Lung (tissue), 12 donors: ENCODE data around the gene SRP19. TPM values are rescaled to one million over a fixed set of nuclear protein-coding genes. Genes with fewer than 3 reads are reported as not detected.

Experiments used
- ATAC-seq: fragments of 200-7000 bp; cut with Tn5 transposase; one replicate; pipeline ENCODE4 v1.9.1; 2020; ENCODE audit warnings: moderate number of reproducible peaks; ENCODE audit not compliant: insufficient read depth, low FRiP score
- DNase-seq, 3 donors: peaks; one replicate each; pipeline ENCODE4 v3.0.0-alpha.2; 2013 to 2017
- H3K27ac ChIP-seq, 2 donors: one replicate each; pipeline ENCODE4 v1.5.1; 2013; ENCODE audit warnings: mild to moderate bottlenecking in 2 of 2, moderate library complexity in 2 of 2, control low read depth in 1 of 2, inconsistent platforms in 1 of 2, low read depth in 1 of 2, low read length in 1 of 2
- H3K27me3 ChIP-seq, 3 donors: one replicate each; pipeline ENCODE4 v1.5.1; 2013; ENCODE audit warnings: low read length in 2 of 3; ENCODE audit not compliant: control insufficient read depth in 3 of 3, insufficient read depth in 3 of 3
- H3K36me3 ChIP-seq, 4 donors: one replicate each; pipeline ENCODE4 v1.5.1; 2013; ENCODE audit warnings: low read length in 4 of 4, mild to moderate bottlenecking in 1 of 4, moderate library complexity in 1 of 4; ENCODE audit not compliant: control insufficient read depth in 4 of 4, insufficient read depth in 4 of 4
- H3K4me1 ChIP-seq, 5 donors: one replicate each; pipeline ENCODE4 v1.5.1; 2013; ENCODE audit warnings: low read length in 5 of 5, mild to moderate bottlenecking in 2 of 5, moderate library complexity in 1 of 5; ENCODE audit not compliant: control insufficient read depth in 5 of 5, insufficient read depth in 5 of 5
- H3K4me3 ChIP-seq: one replicate; pipeline ENCODE4 v1.5.1; 2013; ENCODE audit warnings: mild to moderate bottlenecking, control low read depth, moderate library complexity
- H3K9ac ChIP-seq, 2 donors: one replicate each; pipeline ENCODE4 v1.5.1; 2013; ENCODE audit warnings: low read length in 2 of 2, control low read depth in 1 of 2; ENCODE audit not compliant: insufficient read depth in 1 of 2
- H3K9me3 ChIP-seq, 4 donors: one replicate each; pipeline ENCODE4 v1.5.1; 2013; ENCODE audit warnings: low read length in 3 of 4, mild to moderate bottlenecking in 1 of 4, moderate library complexity in 1 of 4; ENCODE audit not compliant: control insufficient read depth in 4 of 4, insufficient read depth in 3 of 4
- CTCF ChIP-seq: IDR thresholded peaks from 2 replicates; pipeline ENCODE4 v1.5.1; 2012; ENCODE audit warnings: mild to moderate bottlenecking; ENCODE audit errors: control extremely low read depth, extremely low read depth
- WGBS, 2 donors: extraction: QIAGEN DNeasy Blood & Tissue Kit; methylation state at CpG; one replicate each; pipeline ENCODE4 v1.1.7; 2013; 5-methylcytosine and 5-hydroxymethylcytosine counted together
- polyA plus RNA-seq, 2 donors: library from polyadenylated mRNA; stranded (reverse); fragments of 200-250 nt; gene quantifications; one replicate each; pipeline ENCODE4 v1.2.1, GENCODE V29; 2013
- total RNA-seq, 2 donors: library from RNA; depleted of rRNA in 1 of 2; stranded (reverse); fragments of >200 nt in 1 of 2; gene quantifications; one replicate each; pipeline ENCODE4 v1.2.1, GENCODE V29; 2014 to 2021
- donor health status: control.
- donor health status: control.
- donor health status: Bipolar disorder and iron deficiency.
- donor health status: healthy.
- donor health status: DM: yes; HTN: yes; CAD: no.

SRP19 gene
- total and polyA plus RNA-seq, 4 donors = 30.3 to 81.0 (median 57.0) TPM

GRCh38 chr5:112822456-112822855 is 38.6 kb upstream of the SRP19 start:
- H3K4me3 ChIP-seq = no peak overlapping the region
- H3K9me3 ChIP-seq = no peaks in the 10 kb centered on the region
- TF ChIP-seq CTCF = no peak
- H3K27ac ChIP-seq = no peak overlapping the region
- H3K36me3 ChIP-seq = peaks cover 9 to 31% (median 21%) of the 10 kb centered on the region in 4 donors
- H3K9ac ChIP-seq = no peak overlapping the region
- no peaks in the 10 kb centered on the region for H3K4me1 ChIP-seq
- no peak for ATAC-seq
- no peak for DNase-seq
- no peaks in the 10 kb centered on the region for H3K27me3 ChIP-seq
- WGBS, 2 donors = 74 to 98% methylated on average over 4 of the region's 4 CpGs

- no peak overlapping the region for H3K27ac ChIP-seq
- no peak for TF ChIP-seq CTCF
- DNase-seq (no peak), ATAC-seq (no peak)
- H3K9me3 ChIP-seq = no peaks in the 10 kb centered on the region
- peaks cover 13 to 33% (median 24%) of the 10 kb centered on the region in 4 donors for H3K36me3 ChIP-seq
- H3K27me3 ChIP-seq = no peaks in the 10 kb centered on the region
- H3K9ac ChIP-seq = no peak overlapping the region
- WGBS, 2 donors = 78 to 84% methylated on average over 2 of the region's 2 CpGs
- no peak overlapping the region for H3K4me3 ChIP-seq
- H3K4me1 ChIP-seq = no peaks in the 10 kb centered on the region
Measured at GRCh38 chr5:112823181-112823580, 37.9 kb upstream of the SRP19 start.

DNA sequence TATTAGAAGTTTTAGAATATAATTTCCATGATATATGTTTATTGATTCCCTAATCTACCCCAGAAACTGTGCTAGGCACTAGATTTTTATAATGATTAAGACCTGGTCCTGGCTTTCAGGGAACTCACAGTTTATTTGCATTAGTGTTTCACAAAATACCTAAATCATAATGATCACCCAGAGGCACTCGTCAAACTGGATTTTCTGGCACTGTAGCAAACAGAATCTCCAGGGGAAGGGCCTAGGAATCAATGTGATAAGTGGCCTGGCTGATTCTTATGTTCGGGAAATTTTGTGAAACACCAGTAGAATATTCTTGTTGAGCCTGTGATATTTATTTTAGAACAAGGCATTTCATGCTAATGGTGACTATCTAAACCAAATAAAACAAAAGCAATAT is 37.4 kb upstream of the SRP19 start:
- Histone ChIP-seq H3K4me3 (no peak overlapping the region), H3K4me1 (no peaks in the 10 kb centered on the region), H3K27ac (no peak overlapping the region), H3K9me3 (no peaks in the 10 kb centered on the region), H3K27me3 (no peaks in the 10 kb centered on the region), H3K36me3 (peaks cover 15 to 36% (median 26%) of the 10 kb centered on the region in 4 donors), H3K9ac (no peak overlapping the region)
- ATAC-seq = no peak
- WGBS, 2 donors = 72 to 81% methylated on average over 2 of the region's 2 CpGs
- no peak for TF ChIP-seq CTCF
- DNase-seq = peak in 1 of 3 donors; percentile 12

DNA sequence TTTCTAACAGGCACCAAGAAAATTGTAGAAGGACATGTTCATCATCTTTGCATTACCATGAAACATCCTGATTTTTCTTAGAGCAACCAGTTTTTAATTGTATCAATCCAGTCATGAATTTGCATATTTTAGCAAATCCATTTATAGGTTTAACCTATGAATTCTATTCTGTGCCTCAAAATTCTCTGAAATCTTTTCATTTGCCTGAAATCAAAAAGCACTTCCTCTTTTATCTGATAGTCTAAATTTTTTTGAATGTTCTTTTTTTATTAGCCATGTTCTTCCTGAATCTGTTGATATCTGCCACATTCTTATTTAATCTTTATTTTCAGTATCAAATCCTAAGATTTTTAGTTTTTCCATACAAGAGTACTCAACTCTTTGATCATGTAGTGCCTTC is 36.9 kb upstream of the SRP19 start:
- peaks cover 12 to 32% (median 25%) of the 10 kb centered on the region in 4 donors for H3K36me3 ChIP-seq

More for the DNA sequence above, 36.9 kb upstream of the SRP19 start:
- H3K4me1 ChIP-seq = no peaks in the 10 kb centered on the region
- TF ChIP-seq CTCF = no peak
- no peak overlapping the region for H3K27ac ChIP-seq
- DNase-seq (no peak), ATAC-seq (no peak)
- no peaks in the 10 kb centered on the region for H3K27me3 ChIP-seq
- no peak overlapping the region for H3K9ac ChIP-seq
- no peaks in the 10 kb centered on the region for H3K9me3 ChIP-seq
- no peak overlapping the region for H3K4me3 ChIP-seq
